NB4 (cell line): ENCODE data around the gene CABP7.

Experiments
- MYC ChIP-seq: IDR thresholded peaks from 2 replicates; pipeline ENCODE4 v1.6.1; 2011; ENCODE audit warnings: low read depth, low read length
- POLR2A ChIP-seq: IDR thresholded peaks from 2 replicates; pipeline ENCODE4 v1.6.1; 2011; ENCODE audit warnings: mild to moderate bottlenecking; ENCODE audit not compliant: insufficient read length; ENCODE audit errors: extremely low read depth
- TF ChIP-seq, protein P1 (sequence below): IDR thresholded peaks from one replicate; pipeline ENCODE4 v1.5.1; 2012; ENCODE audit warnings: low read depth, low read length
- TF ChIP-seq, protein P2 (sequence below): IDR thresholded peaks from 2 replicates; pipeline ENCODE4 v1.6.1; 2011; ENCODE audit warnings: low read depth, low read length

DNA sequence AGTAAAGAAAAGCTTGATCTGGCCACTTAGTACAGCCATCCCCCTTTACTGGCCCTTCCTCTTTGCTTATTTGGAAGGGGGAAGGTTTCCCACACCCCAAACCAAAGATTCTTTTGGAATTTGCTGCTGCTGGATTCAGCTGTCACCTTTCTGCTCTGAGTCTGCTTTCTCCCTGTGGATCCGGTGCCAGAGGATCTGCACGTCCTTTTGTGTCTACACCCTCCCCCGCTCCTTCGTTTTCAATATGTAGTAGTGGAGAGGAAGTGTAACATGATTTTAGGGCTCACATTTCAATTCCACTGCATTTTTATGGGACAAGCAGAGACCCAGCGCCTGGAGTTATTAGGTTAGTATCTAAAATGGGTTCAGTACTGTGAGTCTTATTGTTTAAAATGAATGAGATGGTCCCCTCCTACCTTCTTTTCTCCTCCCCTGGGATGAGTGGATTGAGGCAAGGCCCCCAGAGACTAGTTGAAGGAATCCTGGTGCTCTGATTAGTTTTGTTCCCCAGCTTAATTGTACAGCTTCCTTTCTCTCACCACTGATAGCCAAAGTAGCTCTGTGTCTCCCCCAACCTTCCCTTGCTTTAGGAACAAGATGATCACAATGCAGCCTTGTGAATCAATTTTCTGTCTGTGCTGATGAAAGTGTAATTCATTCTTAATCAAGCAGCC is 30.5 kb upstream of the CABP7 start:
- TF ChIP-seq POLR2A, result no peak
- TF ChIP-seq, protein P1, sequence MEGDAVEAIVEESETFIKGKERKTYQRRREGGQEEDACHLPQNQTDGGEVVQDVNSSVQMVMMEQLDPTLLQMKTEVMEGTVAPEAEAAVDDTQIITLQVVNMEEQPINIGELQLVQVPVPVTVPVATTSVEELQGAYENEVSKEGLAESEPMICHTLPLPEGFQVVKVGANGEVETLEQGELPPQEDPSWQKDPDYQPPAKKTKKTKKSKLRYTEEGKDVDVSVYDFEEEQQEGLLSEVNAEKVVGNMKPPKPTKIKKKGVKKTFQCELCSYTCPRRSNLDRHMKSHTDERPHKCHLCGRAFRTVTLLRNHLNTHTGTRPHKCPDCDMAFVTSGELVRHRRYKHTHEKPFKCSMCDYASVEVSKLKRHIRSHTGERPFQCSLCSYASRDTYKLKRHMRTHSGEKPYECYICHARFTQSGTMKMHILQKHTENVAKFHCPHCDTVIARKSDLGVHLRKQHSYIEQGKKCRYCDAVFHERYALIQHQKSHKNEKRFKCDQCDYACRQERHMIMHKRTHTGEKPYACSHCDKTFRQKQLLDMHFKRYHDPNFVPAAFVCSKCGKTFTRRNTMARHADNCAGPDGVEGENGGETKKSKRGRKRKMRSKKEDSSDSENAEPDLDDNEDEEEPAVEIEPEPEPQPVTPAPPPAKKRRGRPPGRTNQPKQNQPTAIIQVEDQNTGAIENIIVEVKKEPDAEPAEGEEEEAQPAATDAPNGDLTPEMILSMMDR, result no peak
- TF ChIP-seq, protein P2, sequence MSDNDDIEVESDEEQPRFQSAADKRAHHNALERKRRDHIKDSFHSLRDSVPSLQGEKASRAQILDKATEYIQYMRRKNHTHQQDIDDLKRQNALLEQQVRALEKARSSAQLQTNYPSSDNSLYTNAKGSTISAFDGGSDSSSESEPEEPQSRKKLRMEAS, result no peak
- TF ChIP-seq MYC, result no peak
